OCI-M1 (cell line): ENCODE data around the gene ASCC1.
"Not testable (repeated sequence)": the region's sequence is repeated elsewhere in the genome, so short reads cannot be mapped to it uniquely, and the experiment has no call there.

Experiments used
- DNase-seq: peaks from one replicate; lab custom pipeline; 2025; lab: John Stamatoyannopoulos, UW

ASCC1 gene, protein sequence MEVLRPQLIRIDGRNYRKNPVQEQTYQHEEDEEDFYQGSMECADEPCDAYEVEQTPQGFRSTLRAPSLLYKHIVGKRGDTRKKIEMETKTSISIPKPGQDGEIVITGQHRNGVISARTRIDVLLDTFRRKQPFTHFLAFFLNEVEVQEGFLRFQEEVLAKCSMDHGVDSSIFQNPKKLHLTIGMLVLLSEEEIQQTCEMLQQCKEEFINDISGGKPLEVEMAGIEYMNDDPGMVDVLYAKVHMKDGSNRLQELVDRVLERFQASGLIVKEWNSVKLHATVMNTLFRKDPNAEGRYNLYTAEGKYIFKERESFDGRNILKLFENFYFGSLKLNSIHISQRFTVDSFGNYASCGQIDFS

DNA sequence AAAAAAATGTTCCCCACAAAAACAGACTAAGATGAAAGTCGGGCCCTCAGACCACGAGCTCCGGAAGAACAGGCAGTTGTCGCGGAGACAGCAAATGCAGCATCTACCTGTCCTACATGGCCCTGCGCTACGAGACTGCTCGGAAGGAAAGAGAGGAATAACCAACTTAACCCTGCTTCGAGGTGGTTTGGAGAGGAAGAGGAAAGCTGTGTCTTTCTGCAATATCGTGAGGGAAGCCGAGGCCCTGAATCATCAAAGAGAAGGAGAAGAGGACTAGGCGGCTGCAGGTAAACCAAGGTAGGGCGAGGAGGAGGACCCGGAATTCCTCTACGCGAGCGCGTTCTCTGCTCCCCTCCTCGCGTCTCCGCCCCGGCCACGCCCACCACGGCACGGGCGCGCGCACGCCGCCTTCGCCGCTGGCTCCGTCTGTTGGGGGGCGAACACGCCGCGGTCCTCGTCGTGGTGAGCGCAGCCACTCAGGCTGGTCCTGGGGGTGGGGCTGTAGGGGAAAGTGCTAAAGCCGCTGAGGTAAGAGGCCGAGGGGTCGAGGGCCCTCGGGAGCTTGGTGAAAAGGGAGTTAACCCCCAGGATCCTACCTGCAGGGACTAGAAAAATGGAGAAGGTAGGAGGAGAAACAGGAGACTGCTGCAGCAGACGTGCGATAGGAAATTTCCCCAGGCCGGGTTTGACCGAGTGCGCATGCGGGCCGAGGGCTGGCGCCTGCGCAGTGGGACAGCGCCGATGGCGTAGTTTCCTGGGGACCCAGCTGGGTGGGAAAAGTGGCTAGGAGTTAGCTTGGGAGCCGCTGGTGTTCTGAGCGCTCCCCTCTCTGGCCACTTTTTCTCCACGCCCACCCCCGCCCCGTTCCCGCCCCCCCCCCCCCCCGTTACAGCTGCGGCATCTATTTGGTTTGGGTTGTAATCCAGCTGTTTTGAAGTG, at the start of gene ASCC1, which contains the start of gene ANAPC16:
TSS of gene ASCC1 (minus strand) at position 666 of the 939 bp plus-strand sequence. CDS start 2,978 bp downstream, outside the sequence.
TSS of gene ANAPC16 (plus strand) at position 402 of the 939 bp plus-strand sequence. CDS start 7,903 bp downstream, outside the sequence.
- peak; percentile 98 for DNase-seq

DNA sequence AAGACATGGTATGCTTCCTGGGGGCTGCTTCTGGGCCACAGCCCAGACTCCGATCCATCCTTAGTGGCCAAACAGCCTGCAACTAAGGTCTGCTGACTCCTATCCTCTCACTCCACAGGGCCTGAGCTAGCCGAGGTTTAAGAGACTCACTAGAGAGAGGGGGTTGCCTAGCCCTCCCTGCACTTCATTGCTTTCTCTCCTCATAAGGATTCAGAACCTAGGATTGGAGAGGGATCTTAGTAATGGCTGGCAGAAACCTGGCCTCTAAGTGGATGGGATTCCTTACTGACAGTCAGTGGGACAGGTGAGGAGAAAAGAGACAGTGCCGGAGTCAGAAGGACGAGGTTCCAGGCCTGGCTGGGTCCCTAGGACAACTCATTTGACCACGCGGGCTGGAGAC, 49.4 kb upstream of the ASCC1 start:
- no peak for DNase-seq

DNA sequence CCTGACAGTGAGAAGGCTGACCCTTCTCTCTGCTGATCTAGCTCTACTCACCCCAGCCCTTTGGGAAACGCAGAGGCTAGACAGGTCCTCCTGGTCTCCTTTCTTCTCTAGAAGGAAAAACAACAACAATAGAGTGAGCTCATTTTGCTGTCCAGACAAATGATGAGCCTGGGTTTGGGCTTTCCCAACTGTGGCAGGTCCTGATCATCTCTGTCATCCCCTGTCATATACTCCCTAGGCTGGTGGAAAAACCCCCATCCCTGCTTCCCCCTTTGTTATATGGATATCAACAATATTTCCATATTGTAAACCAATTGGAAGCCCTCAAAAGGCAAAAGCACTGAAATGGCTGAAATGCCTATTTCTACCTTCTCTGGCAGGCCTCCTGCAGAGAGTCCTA, 48.5 kb upstream of the ASCC1 start:
- no peak for DNase-seq

DNA sequence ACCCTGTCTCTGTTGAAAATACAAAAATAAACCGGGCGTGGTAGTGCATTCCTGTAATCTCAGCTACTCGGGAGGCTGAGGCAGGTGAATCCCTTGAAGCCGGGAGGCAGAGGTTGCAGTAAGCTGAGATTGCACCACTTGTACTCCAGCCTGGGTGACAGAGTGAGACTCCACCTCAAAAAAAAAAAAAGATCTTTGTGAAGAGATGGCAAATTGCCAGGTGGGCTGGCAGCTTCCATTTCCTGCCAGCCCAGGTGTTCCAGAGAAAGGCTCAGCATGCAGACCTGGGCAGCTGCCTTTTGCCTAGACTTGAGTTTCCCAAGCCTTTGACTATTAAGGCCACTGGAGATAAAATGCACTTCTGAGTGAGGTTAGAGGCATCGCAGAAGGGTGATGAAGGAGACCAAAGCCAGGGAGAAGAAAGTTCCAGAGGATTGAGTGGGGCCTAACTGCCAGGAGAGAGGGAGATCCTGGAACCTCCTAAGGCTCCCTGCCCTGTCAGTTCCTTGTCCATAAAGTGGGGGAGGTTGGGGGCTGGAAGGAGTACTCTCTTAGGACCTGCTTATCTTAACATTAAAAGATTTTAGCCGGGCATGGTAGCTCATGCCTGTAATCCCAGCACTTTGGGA, 47.7 kb upstream of the ASCC1 start:
- no peak for DNase-seq

DNA sequence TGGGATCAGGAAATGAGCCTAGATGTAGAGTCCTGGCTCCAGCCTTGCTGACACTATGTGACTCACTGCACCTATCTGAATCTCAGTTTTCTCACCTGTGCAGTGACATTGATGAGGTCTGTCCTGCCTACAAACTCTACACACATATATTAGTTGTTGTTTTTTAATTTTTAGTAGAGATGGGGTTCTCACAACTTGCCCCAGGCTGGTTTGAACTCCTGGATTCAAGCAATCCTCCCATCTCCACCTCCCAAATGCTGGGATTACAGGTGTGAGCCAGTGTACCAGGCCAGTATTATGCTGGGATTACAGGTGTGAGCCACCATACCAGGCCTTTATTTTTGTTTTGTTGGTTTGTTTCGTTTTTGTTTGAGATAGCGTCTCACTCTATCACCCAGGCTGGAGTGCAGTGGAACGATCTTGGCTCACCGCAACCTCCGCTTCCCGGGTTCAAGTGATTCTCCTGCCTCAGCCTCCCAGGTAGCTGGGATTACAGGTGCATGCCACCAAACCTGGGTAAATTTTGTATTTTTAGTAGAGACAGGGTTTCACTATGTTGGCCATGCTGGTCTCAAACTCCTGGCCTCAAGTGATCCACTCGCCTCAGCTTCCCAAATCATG, 45.8 kb upstream of the ASCC1 start:
- no peak for DNase-seq

DNA sequence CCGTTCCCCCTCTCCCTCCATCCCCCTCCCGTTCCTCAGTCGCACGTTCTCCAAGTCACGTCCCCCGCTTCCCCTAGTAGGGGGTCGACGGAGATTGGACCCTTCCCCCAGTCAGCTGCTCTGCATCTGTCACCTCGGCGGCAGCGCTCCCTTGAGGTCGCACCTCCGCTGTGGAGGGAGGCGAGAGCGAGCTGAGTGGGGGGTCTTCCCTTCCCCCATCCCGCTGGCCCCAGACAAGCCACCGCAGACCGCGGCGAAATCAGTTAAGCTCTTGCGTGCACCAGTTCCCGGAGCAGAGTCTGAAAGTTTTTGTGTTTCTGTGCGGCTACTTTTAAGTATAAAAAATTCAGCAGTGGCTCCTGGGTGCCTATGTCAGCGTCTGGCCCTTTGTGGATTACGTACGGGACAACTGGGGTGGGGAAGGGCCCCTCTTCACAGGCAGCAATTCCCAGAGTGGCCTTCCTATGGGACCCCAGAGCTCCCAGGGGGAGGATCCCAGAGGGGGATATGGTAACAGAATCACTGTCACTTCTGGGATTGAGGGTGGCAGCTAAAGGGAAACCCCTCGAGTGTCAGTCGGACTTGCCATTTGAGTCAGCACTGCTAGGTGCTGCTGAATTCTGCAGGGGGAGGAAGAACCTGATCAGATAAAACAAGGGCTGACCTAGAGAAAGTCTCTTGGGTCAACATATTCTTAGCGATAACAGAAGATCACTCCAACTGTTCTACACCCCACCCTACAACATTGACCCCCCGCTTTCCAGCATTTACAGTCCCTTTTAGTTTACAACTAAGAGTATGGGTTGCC, 45.1 kb upstream of the ASCC1 start:
- peak; percentile 100 for DNase-seq

DNA sequence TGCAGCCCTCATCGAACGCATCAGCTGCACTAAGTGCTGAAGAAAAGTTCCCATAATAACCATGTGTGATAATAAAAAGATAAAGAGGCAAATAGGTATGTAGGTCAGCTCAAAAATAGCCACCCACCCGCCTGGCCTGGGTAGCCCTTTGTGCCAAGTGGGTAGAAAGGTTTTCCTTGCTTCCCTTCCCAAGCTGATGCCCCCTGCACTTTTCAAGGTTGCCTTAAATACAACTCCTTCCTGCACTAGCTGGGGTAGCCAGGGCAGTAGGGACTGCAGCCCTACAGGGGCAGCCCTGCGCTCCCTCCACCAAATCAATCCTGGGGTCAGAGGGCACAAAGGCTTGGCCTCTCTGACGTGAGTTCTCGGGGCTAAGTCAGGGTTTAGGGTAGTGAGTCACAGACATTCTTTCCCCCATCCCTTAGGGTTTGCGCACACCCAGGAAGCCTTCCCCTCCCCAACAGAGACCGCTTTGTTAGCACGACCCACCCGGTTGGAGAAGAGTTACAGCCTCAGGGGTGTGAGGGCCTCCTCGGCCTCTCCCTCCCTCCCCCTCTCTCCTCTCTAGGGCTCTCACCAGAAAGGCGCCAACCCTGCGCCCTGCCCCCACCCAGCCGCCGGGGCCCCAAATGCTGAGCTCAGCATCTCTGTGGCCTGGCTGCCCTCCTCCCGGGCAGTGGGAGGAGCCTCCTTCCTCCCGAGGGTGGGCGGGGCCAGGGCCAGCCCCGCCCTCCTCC, 44.3 kb upstream of the ASCC1 start:
- DNase-seq = peak; percentile 100

DNA sequence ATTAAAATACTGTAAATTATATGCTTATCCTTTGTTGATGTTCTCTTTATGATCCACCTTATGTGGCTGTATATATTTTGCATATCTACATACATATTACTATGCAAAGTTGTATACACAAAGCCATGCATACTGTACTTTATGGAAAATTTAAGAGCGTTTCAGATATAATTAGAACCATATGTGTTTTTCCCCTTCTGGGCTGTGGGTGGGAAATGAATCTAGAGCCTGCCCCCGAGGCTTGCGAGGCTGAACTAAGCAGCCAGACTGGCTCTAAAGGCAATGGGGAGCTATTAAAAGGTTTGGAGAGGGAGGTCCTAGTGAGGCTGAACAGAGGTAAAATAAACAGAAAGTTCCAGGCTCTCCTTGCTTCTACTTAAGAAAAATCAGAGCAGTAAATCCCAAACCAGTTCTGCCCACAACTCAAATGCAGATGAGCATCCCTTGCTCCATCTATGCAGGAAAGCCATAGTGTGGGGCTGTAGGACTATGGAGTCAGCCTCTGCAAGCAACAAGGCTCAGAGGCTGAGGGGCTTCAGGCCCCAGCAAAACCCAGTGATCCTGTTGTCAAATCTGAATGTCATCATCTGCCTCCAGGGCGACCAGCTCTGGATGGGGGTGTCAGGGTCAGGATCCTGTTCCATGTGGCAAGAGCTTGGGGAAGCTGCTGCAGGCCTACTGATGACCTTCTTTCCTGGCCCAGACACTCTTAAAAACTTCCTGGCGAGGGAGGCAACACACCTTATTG, 43.6 kb upstream of the ASCC1 start:
- no peak for DNase-seq

DNA sequence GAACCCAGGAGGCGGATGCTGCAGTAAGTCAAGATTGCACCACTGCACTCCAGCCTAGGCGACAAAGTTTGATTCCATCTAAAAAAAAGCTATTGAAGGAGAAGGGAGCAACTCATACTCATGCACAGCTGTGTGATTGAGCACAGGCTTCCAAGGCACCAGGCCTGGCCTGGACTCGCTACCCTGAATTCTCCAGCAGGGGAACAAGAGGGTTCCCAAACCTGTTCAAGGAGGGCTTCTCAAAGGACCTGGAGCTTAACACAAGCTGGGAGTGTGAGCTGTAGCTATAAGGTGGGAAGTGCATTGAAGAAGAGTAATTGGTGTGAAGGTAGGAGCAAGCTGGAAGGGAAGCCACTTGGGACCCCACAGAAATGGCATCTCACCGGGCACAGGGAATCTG, 42.5 kb upstream of the ASCC1 start:
- no peak for DNase-seq

DNA sequence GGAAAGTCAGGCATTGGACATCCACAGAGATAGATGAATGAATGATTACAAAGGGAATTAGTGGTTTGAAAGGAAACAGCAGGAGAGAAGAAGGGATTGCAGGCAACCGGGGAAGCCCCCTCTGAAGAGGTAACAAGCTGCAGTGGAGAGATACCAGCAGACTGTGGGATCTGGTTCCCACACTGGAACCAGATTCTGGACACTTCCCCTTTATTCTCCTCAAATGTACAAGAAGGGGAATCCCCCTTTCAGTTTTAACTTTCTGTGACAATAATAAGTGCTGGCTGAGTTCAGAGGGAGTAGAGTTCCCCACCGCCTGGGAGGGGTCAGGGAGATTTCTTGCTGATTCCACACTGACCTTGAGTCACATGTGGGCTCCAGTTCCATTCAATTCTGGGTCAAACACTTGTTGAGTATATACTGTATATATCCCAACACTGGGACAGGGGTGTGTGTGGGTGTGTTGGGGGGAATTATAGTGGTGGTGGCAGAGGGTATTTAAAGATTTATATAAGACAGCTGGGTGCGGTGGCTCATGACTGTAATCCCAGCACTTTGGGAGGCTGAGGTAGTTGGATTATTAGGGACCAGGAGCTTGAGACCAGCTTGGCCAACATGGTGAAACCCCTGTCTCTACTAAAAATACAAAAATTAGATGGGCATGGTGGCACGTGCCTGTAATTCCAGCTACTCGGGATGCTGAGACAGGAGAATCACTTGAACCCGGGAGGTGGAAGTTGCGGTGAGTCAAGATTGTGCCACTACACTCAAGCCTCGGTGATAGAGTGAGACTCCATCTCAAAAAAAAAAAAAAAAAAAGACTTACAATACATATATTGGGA, 41.2 kb upstream of the ASCC1 start:
- peak; percentile 99 for DNase-seq

DNA sequence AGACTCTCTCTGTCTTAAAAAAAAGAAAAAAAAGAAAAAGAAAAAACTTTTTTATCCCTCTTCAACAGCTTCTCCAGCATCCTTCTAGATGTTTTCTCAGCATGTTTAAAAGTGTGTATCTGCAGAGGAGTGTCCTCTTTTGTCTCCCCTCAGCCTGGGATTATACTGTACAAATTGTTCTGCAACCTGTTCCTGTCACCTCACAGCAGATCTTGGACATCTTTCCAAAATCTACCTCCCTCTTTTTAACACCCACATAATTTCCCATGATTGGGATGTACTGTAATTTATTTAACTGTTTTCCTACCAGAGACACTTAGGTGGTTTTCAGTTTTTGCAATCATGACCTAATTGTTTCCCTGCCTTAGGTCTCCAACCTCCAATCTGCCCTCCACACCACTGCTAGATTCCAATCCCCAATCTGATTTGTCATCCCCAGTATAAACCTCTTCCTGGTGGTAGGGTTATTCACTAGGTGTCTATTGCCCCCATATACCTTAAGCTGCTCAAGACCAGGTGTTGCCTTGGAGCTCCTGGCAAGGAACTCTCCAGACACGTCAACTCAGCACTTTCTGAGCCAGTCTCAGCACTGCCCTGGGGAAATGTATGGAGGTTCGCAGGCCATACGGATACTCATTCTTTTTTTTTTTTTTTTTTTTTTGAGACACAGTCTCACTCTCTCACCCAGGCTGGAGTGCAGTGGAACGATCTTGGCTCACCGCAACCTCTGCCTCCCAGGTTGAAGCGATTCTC, 40.1 kb upstream of the ASCC1 start:
- no peak for DNase-seq

DNA sequence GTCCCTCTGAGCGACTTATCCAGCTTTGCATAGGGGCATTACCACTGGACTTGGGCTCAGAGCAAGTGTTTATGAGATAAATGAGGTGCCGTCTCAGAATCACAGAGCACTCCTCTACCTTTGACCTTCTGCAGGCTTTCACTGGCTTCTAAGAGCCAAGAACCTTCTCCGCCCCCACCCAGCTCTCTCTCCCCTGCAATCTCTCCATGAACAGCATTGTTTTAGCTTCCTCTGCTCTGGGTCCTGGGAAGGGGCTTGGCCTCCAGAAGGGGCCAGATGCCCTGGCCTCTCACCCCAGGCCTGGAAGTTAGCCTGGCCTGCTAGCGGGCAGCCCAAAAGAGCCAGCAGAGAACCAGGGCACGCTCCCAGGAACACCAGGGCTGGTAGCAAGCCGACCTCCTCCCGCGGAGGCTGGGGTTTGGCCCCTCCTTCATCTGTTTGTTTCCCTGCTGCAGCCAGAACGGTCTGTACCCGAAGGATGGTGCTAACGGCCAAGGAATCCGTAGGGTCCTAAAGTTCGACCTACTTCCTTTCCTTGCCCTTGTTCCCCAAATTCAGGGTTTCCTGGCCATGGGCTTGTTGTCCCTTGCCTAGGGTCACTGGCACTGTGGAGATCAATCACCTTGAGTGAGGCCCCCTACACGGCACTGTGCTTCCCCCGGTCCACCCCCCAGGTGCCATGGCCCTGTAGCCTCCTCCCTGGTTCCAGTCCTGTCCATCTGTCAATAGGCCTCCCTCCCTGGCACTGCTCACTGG, 38.9 kb upstream of the ASCC1 start:
- peak; percentile 94 for DNase-seq

DNA sequence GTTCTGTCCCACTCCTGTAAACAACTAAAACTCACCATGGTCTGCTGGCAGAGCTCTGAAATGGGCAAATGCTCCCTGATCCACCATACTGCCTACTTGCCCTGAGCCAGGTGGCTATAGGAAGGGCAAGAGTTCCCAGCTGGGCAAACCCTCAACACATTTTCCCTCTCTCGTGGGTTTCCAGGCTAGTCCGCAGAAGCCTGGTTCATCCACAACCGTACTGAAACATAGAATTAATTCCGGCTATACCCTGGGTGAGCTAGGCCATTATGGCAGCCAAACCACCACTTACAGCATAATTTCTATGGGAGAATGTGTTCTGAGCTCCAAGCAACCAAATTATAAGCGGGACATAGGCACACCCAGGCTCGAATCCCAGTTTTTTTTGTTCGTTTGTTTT, 37.5 kb upstream of the ASCC1 start:
- no peak for DNase-seq

DNA sequence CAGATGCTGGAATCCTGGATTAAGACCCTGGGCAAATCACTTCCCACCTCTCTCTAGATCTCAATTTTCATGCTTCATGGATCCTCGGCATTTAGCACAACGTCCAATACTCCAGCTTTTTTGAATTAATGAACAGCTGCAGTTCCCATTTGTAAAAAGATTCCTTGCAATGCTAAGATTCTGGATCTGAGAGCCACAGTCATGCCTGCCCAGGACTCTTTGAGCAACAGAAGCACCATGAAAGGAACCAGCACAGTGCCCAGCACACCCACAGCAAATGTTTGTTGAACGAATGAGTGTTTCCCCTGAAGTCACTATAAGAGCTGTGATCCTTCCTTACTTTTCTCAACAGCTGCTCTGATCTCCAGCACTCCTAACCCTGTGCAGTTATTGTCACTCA, 36.9 kb upstream of the ASCC1 start:
- DNase-seq = no peak

DNA sequence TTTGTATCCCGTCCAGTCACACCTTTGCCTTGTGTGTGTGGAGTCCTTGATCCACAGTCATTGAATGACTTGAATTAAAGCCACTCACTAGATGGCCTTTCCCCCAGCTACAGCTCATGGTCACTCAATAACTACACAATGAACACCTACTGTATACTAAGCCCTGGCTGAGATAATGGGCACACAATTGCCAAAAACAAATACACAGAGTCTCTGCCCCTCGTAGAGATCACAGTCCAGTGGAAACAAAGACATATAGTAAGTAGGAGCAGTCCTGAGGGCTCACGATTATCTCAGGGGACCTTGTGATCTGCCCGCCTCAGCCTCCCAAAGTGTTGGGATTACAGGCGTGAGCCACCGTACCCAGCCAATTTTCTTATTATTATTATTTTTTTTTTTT, 35.6 kb upstream of the ASCC1 start:
- no peak for DNase-seq

DNA sequence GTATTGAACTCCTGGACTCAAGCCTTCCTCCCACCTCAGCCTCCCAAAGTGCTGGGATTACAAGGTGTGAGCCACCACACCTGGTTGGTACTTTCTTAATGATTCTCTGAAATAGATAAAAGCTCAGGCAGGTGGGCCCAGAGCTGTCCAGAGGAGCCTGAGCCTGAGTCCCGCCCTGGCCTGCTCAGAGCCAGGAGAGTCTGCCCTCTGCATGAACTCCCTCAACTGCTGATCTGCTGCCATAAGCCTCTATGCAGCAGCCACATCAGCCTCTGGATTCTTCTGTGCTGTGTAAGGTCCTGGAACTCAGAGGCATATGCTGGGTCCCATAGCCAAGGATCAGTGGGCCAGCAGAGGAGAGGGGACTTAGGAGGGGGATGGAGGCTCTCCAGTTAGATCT, 34.6 kb upstream of the ASCC1 start:
- DNase-seq = no peak

DNA sequence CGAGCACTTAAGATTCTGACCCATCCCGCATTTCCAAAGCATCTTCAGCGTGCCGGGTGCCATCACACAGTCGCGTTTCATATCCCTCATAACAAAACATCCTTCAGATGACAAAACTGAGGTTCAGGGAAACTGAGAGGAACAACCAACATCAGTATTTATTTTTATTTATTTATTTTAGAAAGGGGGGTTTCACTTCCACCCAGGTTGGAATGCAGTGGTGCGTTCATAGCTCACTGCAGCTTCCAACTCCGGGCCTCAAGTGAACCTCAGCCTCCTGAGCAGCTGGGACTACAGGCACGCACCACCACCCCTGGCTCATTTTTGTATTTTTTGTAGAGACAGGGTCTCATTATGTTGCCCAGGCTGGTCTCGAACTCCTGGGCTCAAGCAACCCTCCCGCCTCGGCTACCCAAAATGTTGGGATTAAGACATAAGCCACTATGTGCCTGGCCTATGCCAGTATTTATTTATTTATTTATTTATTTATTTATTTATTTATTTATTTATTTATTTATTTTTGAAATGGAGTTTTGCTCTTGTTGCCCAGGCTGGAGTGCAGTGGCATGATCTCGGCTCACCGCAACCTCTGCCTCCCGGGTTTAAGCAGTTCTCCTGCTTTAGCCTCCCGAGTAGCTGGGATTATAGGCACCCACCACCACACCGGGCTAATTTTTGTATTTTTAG, 33.2 kb upstream of the ASCC1 start:
- not testable (repeated sequence) for DNase-seq
